GM21717 (cell line): ENCODE measurements around the gene AFF3.

ENCODE experiments used
- ATAC-seq: cut with Tn5 transposase; IDR thresholded peaks from one replicate; pipeline ENCODE4 v1.9.1; 2021; ENCODE audit warnings: mild to moderate bottlenecking, moderate library complexity; ENCODE audit not compliant: unreplicated experiment

The AFF3 gene

DNA sequence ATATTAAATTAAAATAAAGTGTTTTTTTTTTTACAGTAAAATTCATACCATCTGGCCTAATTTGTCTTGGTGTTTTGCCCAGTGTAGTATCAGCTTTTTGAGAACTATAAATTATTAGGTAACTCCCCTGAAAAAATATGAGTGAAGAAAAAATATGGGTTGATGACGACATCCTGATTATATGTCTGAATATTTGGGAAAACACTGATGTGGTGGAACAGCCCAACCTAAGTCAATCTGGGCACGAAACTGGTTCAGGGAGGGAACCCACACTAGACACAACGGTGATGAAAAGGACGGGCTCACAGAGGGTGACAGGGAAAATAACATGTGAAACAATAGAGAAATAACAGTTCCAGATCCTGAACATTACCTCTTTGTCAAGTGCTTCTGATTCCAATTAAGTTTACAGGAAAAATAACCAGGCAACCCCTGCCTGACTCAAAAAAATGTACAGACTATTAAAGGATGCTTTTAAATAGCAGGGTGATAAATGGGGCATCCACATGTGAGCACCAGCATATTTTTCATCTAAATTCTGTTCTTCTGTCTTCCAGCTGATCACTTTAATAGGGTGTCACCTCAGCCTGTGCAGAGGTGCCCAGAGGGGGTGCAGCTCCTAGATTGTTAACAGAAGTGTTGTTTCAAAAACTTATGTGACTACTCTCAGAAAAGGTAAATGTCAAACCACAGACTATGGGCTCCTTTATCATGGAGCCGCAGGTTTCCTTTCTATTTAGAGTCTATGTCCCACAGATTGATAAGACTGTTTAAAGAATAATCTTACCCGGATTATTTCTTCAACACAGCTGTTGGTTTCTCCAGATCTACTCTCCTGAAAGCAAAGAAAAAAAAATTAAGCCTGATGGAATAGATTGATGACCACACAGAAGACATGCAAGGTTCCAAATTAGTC lies 305.4 kb downstream of the AFF3 start:
- ATAC-seq = no peak

- no peak for ATAC-seq
These were observed 308.0 kb downstream of the AFF3 start for GRCh38 chr2:99834426-99834825.

DNA sequence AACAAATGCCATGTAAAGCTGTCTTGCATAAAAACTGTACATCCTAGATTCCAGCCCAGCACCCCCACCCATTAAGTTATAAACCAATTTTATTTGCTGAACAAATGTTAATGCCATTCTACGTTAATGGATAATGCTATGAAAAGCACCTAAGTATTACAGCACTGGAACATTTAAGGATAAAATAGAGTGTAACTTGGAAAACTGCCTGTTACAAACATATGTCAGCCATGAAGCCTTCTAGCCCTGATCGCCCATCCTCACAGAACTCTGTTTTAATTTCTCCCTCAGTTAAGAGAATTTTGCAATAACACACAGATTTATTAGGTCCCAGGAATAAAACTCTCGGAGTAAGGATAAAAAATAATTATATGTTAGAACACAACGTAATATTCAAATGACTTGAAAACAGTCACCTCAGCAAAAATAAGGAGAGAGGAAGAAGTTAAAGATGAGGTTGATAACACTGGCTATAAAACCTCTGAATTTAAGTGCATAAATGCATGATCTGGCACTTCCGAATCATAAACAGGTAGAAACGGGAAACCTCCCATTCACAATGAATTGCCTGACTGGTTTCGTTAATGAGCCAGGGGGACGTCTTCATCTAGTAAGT lies 308.7 kb downstream of the AFF3 start:
- no peak for ATAC-seq

DNA sequence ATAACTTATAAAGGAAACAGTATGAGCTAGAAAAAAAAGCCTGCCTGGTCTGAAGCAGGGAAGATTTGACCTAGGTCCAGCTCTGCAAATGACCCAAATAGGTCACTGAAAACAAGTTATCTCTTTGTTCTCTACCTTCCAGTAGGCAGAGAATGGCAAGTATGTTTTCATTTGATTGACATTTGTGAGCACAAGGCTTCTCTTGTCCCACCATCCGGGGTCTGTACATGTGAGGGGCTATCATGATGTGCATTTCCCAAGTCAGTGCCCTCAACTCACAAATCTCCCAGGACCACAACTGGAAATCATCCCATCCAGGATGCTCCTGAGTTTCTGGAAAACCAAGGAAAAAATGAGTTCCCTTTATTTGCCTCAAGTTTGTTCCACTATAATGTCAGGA lies 309.5 kb downstream of the AFF3 start:
- no peak for ATAC-seq

DNA sequence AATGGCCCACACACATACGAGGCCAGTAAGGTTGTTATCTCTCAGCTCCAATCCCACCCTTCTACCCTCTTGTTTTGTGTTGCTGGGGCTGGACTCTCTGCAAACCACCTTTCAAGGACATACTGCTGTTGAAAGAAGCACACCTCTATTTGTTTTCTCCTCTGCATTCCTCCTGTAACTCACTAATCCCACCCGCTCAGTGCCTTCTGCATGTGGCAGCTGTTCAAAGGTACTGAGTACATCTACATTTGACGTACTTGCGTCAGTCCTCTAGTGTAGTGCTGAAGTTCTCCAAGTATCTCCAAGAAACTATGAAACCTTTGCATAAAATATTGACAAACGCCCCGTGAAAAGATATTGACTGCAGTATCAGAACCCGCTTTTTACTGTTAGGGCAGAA lies 310.6 kb downstream of the AFF3 start:
- no peak for ATAC-seq

- no peak for ATAC-seq
These were observed 314.9 kb downstream of the AFF3 start for GRCh38 chr2:99827296-99827999.

DNA sequence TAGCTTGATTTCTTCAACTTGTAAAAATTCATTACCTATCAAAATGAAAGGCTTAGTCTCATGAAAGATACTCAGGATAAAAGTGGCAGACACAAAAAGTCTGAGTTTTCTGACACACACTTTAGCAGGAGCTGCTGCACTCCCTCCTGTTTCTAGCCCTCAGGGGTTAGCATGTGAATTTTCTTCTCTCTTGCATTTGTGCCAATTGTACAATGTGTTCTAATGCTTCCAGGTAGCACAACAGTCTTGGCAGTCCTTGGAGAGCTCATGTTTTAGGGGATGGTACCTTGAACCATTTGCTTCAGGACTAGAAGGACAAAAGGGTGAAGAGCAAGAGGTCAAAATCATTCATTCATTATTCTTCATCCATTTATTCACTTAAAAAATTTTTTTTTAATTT lies 316.8 kb downstream of the AFF3 start:
- ATAC-seq = no peak

- no peak for ATAC-seq
These were observed 317.6 kb downstream of the AFF3 start for GRCh38 chr2:99824758-99825157.

GRCh38 chr2:99822474-99823207 lies 319.7 kb downstream of the AFF3 start:
- ATAC-seq = no peak

- no peak for ATAC-seq
These were observed 320.4 kb downstream of the AFF3 start for GRCh38 chr2:99821984-99822383.

- ATAC-seq = no peak
These were observed 320.8 kb downstream of the AFF3 start for GRCh38 chr2:99821572-99821971.

GRCh38 chr2:99821039-99821438 lies 321.4 kb downstream of the AFF3 start:
- no peak for ATAC-seq

- no peak for ATAC-seq
These were observed 322.6 kb downstream of the AFF3 start for GRCh38 chr2:99819766-99820165.

DNA sequence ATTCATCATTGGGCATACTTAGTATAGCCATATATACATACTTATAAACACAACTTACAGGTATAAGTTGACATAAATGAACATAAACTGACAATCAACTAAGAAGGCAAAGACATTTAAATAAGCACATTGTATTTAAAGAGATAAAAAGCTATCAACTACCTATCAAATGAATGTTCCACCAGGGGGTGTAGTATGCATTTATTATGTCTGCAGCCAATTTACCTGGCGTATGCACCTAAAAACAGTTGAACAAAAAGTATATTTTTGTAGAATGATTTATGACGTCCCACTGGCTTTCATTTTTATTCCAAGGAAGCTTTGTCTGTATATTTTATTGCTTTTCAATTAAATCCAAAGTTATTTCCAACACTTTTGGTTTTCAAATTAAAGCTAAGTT lies 323.5 kb downstream of the AFF3 start:
- ATAC-seq = no peak

DNA sequence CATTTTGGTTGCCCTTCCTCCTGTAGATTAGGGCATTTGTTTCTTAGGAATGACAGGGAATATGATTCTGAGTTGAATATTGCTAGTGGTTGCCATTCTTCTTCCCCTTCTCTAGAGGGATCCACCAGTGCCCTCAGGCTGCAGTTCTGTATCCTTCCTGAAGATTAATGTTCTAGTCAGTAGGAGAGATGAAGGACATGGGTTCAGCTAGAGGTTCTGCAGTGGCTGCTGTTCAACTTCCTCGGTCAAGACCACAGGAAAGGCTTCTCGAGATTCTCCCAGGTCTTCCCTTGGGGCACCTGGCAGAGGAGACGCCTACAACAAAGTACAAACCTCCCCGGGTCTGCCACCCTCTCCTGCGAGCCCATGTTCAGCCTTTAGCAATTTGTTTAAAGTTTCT lies 325.5 kb downstream of the AFF3 start:
- no peak for ATAC-seq

GRCh38 chr2:99812426-99812825 lies 330.0 kb downstream of the AFF3 start:
- no peak for ATAC-seq

GRCh38 chr2:99811544-99811943 lies 330.8 kb downstream of the AFF3 start:
- no peak for ATAC-seq

DNA sequence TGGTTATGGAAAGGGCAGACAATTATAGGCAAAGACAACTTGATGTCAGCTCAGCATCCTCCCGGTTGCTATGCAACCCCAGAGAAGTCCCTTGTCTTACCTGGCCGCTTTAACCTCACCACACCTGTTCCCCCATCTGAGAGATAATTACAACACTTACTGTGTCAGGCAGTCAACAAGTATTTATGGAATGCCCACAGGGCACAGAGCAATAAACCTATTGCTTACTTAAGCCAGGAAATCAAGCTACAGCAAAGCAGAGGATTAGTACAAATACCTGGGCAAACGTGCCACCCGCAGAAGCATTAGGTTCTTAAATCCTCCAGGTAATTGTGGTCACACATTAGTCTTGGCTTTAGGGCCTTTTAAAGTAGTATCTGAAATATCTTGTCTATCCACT lies 332.2 kb downstream of the AFF3 start:
- no peak for ATAC-seq

DNA sequence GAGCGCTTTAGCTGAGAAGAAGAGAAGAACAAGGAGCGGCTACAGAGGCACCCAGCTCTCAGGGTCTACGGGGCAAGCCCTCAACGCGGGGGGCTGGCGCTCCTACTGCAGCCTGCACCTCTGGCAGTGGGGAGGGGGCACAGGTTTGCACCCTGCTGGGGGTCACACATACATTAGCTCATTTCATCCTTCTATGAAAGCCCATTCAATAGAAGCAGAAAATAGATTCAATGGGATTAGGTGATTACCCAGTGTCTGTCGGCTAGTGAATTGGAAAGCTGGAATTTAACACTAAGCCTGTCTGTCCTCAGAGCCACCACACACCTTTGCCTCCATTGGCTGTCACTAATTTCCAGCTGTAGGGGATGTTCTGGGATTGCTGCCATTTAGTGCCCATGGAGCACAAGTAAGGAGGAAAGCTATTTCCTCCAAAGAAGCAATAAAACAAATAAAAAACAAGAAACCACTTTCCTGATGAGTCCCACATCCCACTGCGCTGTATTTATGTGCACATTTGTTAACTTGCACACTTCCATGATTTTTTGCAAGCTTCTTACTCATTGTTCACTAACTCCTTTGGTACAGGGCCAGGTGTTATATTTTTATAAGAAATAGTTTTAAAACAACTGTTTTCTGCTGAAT lies 333.0 kb downstream of the AFF3 start:
- no peak for ATAC-seq

DNA sequence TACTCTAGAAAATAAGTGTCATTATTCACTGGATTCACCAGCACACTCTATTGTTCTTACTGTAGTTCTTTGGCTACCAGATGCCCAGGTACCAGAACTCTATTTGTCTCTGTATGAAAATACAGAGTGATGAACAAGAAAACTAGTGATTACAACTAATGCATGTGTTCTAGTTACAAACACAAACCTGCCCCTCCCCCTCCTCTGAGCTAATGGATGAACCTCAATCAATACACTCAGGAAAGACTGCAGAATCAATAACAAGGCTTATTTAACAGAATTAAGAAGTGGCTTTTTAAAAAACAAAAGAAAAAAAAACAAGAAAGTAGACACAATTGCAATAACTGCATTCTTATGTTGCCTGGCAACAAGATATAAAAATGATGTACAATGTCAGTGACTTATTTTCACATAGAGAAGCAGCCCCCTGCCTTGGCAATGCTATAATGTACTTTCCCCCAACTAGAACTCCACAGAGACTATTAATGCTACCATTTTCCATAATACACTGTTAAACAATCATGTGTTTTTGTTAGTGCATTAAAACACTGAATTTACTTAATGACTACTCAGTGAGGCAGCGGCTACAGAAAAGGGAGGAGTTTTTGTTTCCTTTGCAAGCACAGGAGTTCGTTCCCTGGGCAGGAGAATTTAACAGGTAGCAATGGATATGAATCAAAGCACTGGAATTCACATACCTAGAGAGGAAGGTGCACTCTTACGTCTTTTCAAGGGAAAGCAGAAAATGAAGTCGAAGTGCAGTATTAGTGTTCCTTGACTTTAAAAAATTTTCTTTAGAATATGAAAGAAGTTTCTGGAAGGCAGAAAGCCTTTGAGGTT lies 333.8 kb downstream of the AFF3 start:
- ATAC-seq = no peak
